Neural crest cell (in vitro differentiated cells): ENCODE data around the gene PSMD2. TPM values are rescaled to one million over a fixed set of nuclear protein-coding genes. Genes with fewer than 3 reads are reported as not detected.
A peak's percentile ranks its signal among the peaks of the same experiment; 100 is the strongest.

Source experiments
- DNase-seq: peaks from one replicate; pipeline ENCODE4 v3.0.0; 2021; ENCODE audit warnings: low read depth, mixed read lengths, low spot score
- H3K27ac Mint-ChIP-seq: one replicate; pipeline ENCODE4 v1.8.0; 2021; ENCODE audit warnings: mild to moderate bottlenecking, mixed read lengths; ENCODE audit not compliant: unreplicated experiment
- H3K27me3 Mint-ChIP-seq: 2 replicates; pipeline ENCODE4 v1.8.0; 2021; ENCODE audit warnings: low read depth, mild to moderate bottlenecking, mixed read lengths
- H3K36me3 Mint-ChIP-seq: 2 replicates; pipeline ENCODE4 v1.8.0; 2021; ENCODE audit warnings: low read depth, mild to moderate bottlenecking, mixed read lengths
- H3K4me1 Mint-ChIP-seq: 2 replicates; pipeline ENCODE4 v1.8.0; 2021; ENCODE audit warnings: mixed read lengths
- H3K4me3 Mint-ChIP-seq: one replicate; pipeline ENCODE4 v1.8.0; 2021; ENCODE audit warnings: mild to moderate bottlenecking, mixed read lengths
- H3K9me3 Mint-ChIP-seq: 2 replicates; pipeline ENCODE4 v1.8.0; 2021; ENCODE audit warnings: mixed read lengths
- CTCF ChIP-seq: fragments of 200-600 bp; sonication (generic); conservative IDR thresholded peaks from 2 replicates; pipeline ENCODE4 v1.5.0; 2021; ENCODE audit warnings: antibody characterized with exemption, mild to moderate bottlenecking
- total RNA-seq: library from RNA; stranded (reverse); gene quantifications from 2 replicates; pipeline ENCODE4 v1.2.1, GENCODE V29; 2021

PSMD2 gene
- total RNA-seq, 1 donor from 2014 or later: 378 TPM

- DNase-seq: no peak
- H3K36me3 Mint-ChIP-seq: peaks cover 44% of the 10 kb centered on the region
- no peak for TF ChIP-seq CTCF
- peaks cover 19% of the 10 kb centered on the region for H3K4me1 Mint-ChIP-seq
- H3K27ac Mint-ChIP-seq: no peak overlapping the region
- peak overlapping the region; percentile 35 for H3K4me3 Mint-ChIP-seq
- H3K27me3 Mint-ChIP-seq: no peaks in the 10 kb centered on the region
- H3K9me3 Mint-ChIP-seq: no peaks in the 10 kb centered on the region
Measured at GRCh38 chr3:184321666-184322065, 22.6 kb downstream of the PSMD2 start.

GRCh38 chr3:184322731-184323487 is 23.9 kb downstream of the PSMD2 start:
- H3K27me3 Mint-ChIP-seq: no peaks in the 10 kb centered on the region
- no peak overlapping the region for H3K27ac Mint-ChIP-seq
- TF ChIP-seq CTCF: no peak
- no peaks in the 10 kb centered on the region for H3K9me3 Mint-ChIP-seq
- H3K4me1 Mint-ChIP-seq: peaks cover 7% of the 10 kb centered on the region
- H3K4me3 Mint-ChIP-seq: no peak overlapping the region
- H3K36me3 Mint-ChIP-seq: peaks cover 48% of the 10 kb centered on the region
- no peak for DNase-seq

DNA sequence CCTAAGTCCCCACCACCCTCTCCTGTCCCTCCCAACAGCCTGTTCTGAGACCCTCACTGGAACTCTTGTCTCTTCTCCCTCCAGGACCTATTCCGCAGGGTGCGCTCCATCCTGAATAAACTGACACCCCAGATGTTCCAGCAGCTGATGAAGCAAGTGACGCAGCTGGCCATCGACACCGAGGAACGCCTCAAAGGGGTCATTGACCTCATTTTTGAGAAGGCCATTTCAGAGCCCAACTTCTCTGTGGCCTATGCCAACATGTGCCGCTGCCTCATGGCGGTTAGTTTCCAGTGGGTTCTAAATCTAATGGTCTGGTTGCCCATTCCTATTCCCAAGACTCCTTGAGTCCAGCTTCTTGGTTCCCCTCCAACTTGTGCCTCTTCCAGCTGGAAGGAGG is 24.7 kb downstream of the PSMD2 start:
- H3K9me3 Mint-ChIP-seq: no peaks in the 10 kb centered on the region
- no peak for DNase-seq
- H3K27me3 Mint-ChIP-seq: no peaks in the 10 kb centered on the region
- peaks cover 4% of the 10 kb centered on the region for H3K4me1 Mint-ChIP-seq
- TF ChIP-seq CTCF: no peak
- H3K27ac Mint-ChIP-seq: peak overlapping the region; percentile 35
- peaks cover 48% of the 10 kb centered on the region for H3K36me3 Mint-ChIP-seq
- H3K4me3 Mint-ChIP-seq: no peak overlapping the region

DNA sequence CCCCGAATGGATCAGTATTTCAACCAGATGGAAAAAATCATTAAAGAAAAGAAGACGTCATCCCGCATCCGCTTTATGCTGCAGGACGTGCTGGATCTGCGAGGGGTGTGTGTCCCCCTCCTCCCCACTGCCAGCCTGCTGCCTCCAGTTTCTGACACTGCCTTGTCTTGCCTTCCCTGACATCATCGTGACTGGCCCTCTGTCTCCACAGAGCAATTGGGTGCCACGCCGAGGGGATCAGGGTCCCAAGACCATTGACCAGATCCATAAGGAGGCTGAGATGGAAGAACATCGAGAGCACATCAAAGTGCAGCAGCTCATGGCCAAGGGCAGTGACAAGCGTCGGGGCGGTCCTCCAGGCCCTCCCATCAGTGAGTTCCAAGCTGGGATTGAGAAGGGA is 26.2 kb downstream of the PSMD2 start:
- H3K36me3 Mint-ChIP-seq: peaks cover 55% of the 10 kb centered on the region
- no peak overlapping the region for H3K27ac Mint-ChIP-seq
- no peaks in the 10 kb centered on the region for H3K9me3 Mint-ChIP-seq
- H3K27me3 Mint-ChIP-seq: no peaks in the 10 kb centered on the region
- no peaks in the 10 kb centered on the region for H3K4me1 Mint-ChIP-seq
- DNase-seq: no peak
- H3K4me3 Mint-ChIP-seq: no peak overlapping the region
- TF ChIP-seq CTCF: no peak

DNA sequence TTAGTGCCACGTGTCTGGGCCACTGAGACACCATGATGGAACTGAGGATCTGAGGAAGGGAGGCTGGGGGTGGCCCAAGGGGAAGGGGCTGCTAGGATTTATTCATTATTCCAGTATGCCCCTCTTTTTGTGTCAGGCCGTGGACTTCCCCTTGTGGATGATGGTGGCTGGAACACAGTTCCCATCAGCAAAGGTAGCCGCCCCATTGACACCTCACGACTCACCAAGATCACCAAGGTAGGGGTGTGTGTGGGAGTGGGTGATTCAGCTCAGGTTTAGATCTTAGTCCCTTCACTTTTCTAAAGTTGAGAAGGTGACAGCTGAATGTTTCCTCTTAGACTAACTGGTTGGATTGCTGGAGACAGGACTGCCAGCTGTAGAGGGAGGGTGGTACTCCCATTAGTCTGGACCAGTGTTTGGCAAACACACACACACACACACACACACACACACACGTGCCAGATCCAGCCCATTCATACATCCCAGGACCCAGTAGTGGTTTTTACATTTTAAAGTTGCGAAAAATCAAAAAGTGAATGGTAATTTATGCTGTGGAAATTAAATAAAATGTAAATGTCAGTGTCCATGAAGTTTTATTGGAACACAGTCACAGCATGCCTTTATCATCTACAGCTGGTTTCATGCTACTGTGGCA is 26.8 kb downstream of the PSMD2 start:
- no peak for DNase-seq
- Mint-ChIP-seq H3K27ac (no peak overlapping the region), H3K27me3 (no peaks in the 10 kb centered on the region), H3K4me1 (no peaks in the 10 kb centered on the region), H3K9me3 (no peaks in the 10 kb centered on the region), H3K36me3 (peaks cover 53% of the 10 kb centered on the region), H3K4me3 (no peak overlapping the region)
- TF ChIP-seq CTCF: no peak
